HepG2 (cell line): ENCODE measurements around the gene SMYD1. TPM values are rescaled to one million over a fixed set of nuclear protein-coding genes. Genes with fewer than 3 reads are reported as not detected.

Source experiments
- ERF ChIP-seq: IDR thresholded peaks from 2 replicates; pipeline ENCODE4 v1.6.1; 2018; ENCODE audit warnings: missing biosample characterization, missing genetic modification reagents
- IRF2 ChIP-seq: IDR thresholded peaks from 2 replicates; pipeline ENCODE4 v1.6.1; 2018; ENCODE audit warnings: missing genetic modification reagents, missing compliant biosample characterization
- NCOA2 ChIP-seq: sonication (generic); formaldehyde crosslinking; IDR thresholded peaks from 2 replicates; pipeline ENCODE4 v1.8.0; 2022; ENCODE audit warnings: inconsistent platforms
- RXRB ChIP-seq: IDR thresholded peaks from 2 replicates; pipeline ENCODE4 v1.6.1; 2016; ENCODE audit warnings: borderline replicate concordance, missing genetic modification reagents, missing compliant biosample characterization
- ZBTB8A ChIP-seq: sonication (generic); formaldehyde crosslinking; IDR thresholded peaks from 2 replicates; pipeline ENCODE4 v1.4.0; 2020; ENCODE audit warnings: mild to moderate bottlenecking, low read depth, missing genetic modification reagents, borderline replicate concordance
- ZKSCAN8 ChIP-seq: IDR thresholded peaks from 2 replicates; pipeline ENCODE4 v1.6.1; 2016; ENCODE audit warnings: borderline replicate concordance, missing genetic modification reagents, missing compliant biosample characterization
- ZNF616 ChIP-seq: sonication (generic); formaldehyde crosslinking; IDR thresholded peaks from 2 replicates; pipeline ENCODE4 v1.5.0; 2020; ENCODE audit warnings: low read depth, mild to moderate bottlenecking, missing genetic modification reagents
- ZNF660 ChIP-seq: sonication (generic); formaldehyde crosslinking; IDR thresholded peaks from 2 replicates; pipeline ENCODE4 v1.5.1; 2020; ENCODE audit warnings: mild to moderate bottlenecking, low read depth, missing genetic modification reagents, borderline replicate concordance
- ZNF879 ChIP-seq: sonication (generic); formaldehyde crosslinking; IDR thresholded peaks from 2 replicates; pipeline ENCODE4 v1.8.1; 2023; ENCODE audit warnings: missing genetic modification reagents
- ZSCAN31 ChIP-seq: sonication (generic); formaldehyde crosslinking; IDR thresholded peaks from 2 replicates; pipeline ENCODE4 v1.5.0; 2020; ENCODE audit warnings: low read depth, mild to moderate bottlenecking, missing genetic modification reagents
- polyA plus RNA-seq, 8 experiments: library from polyadenylated mRNA; depleted of rRNA in 3 of 8; stranded (reverse) in 7 of 8; unstranded in 1 of 8; fragments of >200 nt; fragmentation: Illumina TruSeq in 4 of 8; extraction: Trizol in 4 of 8; gene quantifications; 2 replicates each; pipeline versions ENCODE4 v1.2.1 to v1.2.3, GENCODE V29; 2011 to 2016; ENCODE audit warnings: low read depth in 4 of 8, missing spikeins in 1 of 8, mixed read lengths in 1 of 8; ENCODE audit not compliant: insufficient read depth in 1 of 8
- total RNA-seq, 5 experiments: library from RNA; depleted of rRNA; stranded (reverse); fragments of >200 nt; fragmentation: Illumina TruSeq; extraction: Trizol; gene quantifications; 2 replicates each; pipeline ENCODE4 v1.2.3, GENCODE V29; 2016; ENCODE audit warnings: low read depth in 1 of 5
- TF ChIP-seq, protein P1 (sequence below): sonication (generic); formaldehyde crosslinking; IDR thresholded peaks from 2 replicates; pipeline ENCODE4 v1.4.0; 2020; ENCODE audit warnings: low read depth, mild to moderate bottlenecking, missing genetic modification reagents
- TF ChIP-seq, protein P2 (sequence below): sonication (generic); formaldehyde crosslinking; conservative IDR thresholded peaks from 2 replicates; pipeline ENCODE4 v1.5.0; 2020; ENCODE audit warnings: missing genetic modification reagents
- TF ChIP-seq, protein P3 (sequence below): sonication (generic); formaldehyde crosslinking; IDR thresholded peaks from 2 replicates; pipeline ENCODE4 v1.5.1; 2020; ENCODE audit warnings: mild to moderate bottlenecking, moderate library complexity, missing genetic modification reagents
- TF ChIP-seq, protein P4 (sequence below): sonication (generic); formaldehyde crosslinking; IDR thresholded peaks from 2 replicates; pipeline ENCODE4 v1.5.1; 2020; ENCODE audit warnings: missing genetic modification reagents, mild to moderate bottlenecking, borderline replicate concordance
- TF ChIP-seq, protein P5 (sequence below): sonication (generic); formaldehyde crosslinking; IDR thresholded peaks from 2 replicates; pipeline ENCODE4 v1.5.1; 2020; ENCODE audit warnings: missing genetic modification reagents, mild to moderate bottlenecking, borderline replicate concordance

SMYD1 gene
- total and polyA plus RNA-seq, 2 of the 13 experiments (the other 11 are each of a cell fraction or from before 2014, with no cell fraction given): not detected

DNA sequence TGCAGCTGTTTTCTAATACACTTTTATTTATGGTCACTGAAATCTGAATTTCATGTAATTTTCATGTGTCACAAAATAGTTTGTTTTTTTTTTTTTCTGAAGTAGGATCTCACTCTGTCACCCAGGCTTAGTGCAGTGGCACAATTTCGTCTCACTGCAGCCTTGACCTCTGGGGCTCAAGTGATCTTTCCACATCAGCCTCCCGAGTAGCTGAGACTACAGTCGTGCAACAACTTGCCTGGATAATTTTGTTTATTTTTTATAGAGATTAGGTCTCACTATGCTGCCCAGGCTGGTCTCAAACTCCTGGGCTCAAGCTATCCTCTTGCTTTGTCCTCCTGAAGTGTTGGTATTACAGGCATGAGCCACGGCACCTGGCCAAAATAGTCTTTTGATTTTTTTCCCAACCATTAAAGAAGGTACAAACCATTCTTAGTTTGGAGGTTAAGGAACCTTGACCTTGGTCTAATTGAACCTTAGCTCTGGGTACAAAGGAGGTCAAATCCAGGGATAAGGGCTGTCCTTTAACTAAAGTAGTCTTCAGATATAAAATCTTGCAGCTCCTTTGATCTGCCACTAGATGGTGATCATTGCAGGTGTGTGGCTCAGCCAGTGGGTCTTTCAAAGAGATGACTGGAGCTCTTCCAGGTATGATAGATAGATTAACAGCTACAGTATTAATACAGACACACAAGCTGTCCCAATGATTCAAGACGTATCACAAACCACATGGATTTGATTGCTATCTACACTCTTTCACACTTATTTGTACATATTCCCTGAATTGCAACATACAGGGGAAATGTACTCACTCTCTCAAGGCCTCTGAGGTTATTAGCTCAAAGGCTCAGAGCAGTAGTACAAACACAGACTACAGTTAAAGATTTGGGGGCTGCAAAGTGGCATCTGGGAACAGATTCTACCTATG, 7.4 kb upstream of the SMYD1 start (continued):
- TF ChIP-seq, protein P1, sequence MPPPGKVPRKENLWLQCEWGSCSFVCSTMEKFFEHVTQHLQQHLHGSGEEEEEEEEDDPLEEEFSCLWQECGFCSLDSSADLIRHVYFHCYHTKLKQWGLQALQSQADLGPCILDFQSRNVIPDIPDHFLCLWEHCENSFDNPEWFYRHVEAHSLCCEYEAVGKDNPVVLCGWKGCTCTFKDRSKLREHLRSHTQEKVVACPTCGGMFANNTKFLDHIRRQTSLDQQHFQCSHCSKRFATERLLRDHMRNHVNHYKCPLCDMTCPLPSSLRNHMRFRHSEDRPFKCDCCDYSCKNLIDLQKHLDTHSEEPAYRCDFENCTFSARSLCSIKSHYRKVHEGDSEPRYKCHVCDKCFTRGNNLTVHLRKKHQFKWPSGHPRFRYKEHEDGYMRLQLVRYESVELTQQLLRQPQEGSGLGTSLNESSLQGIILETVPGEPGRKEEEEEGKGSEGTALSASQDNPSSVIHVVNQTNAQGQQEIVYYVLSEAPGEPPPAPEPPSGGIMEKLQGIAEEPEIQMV: no peak
- TF ChIP-seq ZNF879 (CRISPR knock-in tag): no peak
- TF ChIP-seq ZSCAN31: no peak
- TF ChIP-seq ZNF660: no peak
- no peak for TF ChIP-seq ZBTB8A
- TF ChIP-seq, protein P2, sequence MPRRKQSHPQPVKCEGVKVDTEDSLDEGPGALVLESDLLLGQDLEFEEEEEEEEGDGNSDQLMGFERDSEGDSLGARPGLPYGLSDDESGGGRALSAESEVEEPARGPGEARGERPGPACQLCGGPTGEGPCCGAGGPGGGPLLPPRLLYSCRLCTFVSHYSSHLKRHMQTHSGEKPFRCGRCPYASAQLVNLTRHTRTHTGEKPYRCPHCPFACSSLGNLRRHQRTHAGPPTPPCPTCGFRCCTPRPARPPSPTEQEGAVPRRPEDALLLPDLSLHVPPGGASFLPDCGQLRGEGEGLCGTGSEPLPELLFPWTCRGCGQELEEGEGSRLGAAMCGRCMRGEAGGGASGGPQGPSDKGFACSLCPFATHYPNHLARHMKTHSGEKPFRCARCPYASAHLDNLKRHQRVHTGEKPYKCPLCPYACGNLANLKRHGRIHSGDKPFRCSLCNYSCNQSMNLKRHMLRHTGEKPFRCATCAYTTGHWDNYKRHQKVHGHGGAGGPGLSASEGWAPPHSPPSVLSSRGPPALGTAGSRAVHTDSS (CRISPR knock-in tag): no peak
- TF ChIP-seq, protein P3, sequence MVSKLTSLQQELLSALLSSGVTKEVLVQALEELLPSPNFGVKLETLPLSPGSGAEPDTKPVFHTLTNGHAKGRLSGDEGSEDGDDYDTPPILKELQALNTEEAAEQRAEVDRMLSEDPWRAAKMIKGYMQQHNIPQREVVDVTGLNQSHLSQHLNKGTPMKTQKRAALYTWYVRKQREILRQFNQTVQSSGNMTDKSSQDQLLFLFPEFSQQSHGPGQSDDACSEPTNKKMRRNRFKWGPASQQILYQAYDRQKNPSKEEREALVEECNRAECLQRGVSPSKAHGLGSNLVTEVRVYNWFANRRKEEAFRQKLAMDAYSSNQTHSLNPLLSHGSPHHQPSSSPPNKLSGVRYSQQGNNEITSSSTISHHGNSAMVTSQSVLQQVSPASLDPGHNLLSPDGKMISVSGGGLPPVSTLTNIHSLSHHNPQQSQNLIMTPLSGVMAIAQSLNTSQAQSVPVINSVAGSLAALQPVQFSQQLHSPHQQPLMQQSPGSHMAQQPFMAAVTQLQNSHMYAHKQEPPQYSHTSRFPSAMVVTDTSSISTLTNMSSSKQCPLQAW (CRISPR knock-in tag): 0 out of 2 replicates have a peak, but pooled peaks have one; percentile 27
- no peak for TF ChIP-seq ZNF616 (CRISPR knock-in tag)
- TF ChIP-seq ZKSCAN8 (CRISPR knock-in tag): no peak
- peak; percentile 49; the same call in 1 of the 2 replicates for TF ChIP-seq IRF2 (CRISPR knock-in tag)
- peak; percentile 64 for TF ChIP-seq RXRB
- TF ChIP-seq ERF (CRISPR knock-in tag): no peak; the same call in 1 of the 2 replicates
- TF ChIP-seq, protein P4, sequence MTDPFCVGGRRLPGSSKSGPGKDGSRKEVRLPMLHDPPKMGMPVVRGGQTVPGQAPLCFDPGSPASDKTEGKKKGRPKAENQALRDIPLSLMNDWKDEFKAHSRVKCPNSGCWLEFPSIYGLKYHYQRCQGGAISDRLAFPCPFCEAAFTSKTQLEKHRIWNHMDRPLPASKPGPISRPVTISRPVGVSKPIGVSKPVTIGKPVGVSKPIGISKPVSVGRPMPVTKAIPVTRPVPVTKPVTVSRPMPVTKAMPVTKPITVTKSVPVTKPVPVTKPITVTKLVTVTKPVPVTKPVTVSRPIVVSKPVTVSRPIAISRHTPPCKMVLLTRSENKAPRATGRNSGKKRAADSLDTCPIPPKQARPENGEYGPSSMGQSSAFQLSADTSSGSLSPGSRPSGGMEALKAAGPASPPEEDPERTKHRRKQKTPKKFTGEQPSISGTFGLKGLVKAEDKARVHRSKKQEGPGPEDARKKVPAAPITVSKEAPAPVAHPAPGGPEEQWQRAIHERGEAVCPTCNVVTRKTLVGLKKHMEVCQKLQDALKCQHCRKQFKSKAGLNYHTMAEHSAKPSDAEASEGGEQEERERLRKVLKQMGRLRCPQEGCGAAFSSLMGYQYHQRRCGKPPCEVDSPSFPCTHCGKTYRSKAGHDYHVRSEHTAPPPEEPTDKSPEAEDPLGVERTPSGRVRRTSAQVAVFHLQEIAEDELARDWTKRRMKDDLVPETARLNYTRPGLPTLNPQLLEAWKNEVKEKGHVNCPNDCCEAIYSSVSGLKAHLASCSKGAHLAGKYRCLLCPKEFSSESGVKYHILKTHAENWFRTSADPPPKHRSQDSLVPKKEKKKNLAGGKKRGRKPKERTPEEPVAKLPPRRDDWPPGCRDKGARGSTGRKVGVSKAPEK (CRISPR knock-in tag): 0 out of 2 replicates have a peak, but pooled peaks have one; percentile 45
- TF ChIP-seq NCOA2 (CRISPR knock-in tag): peak; percentile 44; the same call in 1 of the 2 replicates
- TF ChIP-seq, protein P5, sequence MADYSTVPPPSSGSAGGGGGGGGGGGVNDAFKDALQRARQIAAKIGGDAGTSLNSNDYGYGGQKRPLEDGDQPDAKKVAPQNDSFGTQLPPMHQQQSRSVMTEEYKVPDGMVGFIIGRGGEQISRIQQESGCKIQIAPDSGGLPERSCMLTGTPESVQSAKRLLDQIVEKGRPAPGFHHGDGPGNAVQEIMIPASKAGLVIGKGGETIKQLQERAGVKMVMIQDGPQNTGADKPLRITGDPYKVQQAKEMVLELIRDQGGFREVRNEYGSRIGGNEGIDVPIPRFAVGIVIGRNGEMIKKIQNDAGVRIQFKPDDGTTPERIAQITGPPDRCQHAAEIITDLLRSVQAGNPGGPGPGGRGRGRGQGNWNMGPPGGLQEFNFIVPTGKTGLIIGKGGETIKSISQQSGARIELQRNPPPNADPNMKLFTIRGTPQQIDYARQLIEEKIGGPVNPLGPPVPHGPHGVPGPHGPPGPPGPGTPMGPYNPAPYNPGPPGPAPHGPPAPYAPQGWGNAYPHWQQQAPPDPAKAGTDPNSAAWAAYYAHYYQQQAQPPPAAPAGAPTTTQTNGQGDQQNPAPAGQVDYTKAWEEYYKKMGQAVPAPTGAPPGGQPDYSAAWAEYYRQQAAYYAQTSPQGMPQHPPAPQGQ (CRISPR knock-in tag): no peak
